Measurements from ENCODE around the gene GMPR.

Gene GMPR

GRCh38 chr6:16302721-16303552 is 64.5 kb downstream of the GMPR start:
- no peak for DNase-seq (ENCODE audit: low spot score)

GRCh38 chr6:16305246-16305725 is 66.9 kb downstream of the GMPR start:
- DNase-seq (ENCODE audit: low spot score), result no peak

GRCh38 chr6:16305788-16306187 is 67.4 kb downstream of the GMPR start:
- DNase-seq (ENCODE audit: low spot score), result no peak

- DNase-seq (ENCODE audit: low spot score), result no peak
Measured at GRCh38 chr6:16306334-16306733, 67.9 kb downstream of the GMPR start.

- DNase-seq (ENCODE audit: low spot score), result no peak
Measured at GRCh38 chr6:16311763-16312162, 73.4 kb downstream of the GMPR start.

GRCh38 chr6:16313732-16314131 is 75.3 kb downstream of the GMPR start:
- DNase-seq (ENCODE audit: low spot score), result no peak

- DNase-seq (ENCODE audit: low spot score), result no peak
Measured at GRCh38 chr6:16314296-16314695, 75.9 kb downstream of the GMPR start.

GRCh38 chr6:16316741-16317251 is 78.4 kb downstream of the GMPR start:
- no peak for DNase-seq (ENCODE audit: low spot score)

GRCh38 chr6:16318538-16318937 is 80.2 kb downstream of the GMPR start:
- DNase-seq (ENCODE audit: low spot score), result peak; percentile 72

GRCh38 chr6:16318953-16319720 is 80.8 kb downstream of the GMPR start:
- no peak for DNase-seq (ENCODE audit: low spot score)

GRCh38 chr6:16319813-16320532 is 81.6 kb downstream of the GMPR start:
- peak; percentile 84 for DNase-seq (ENCODE audit: low spot score)

- DNase-seq (ENCODE audit: low spot score), result peak; percentile 40
Measured at GRCh38 chr6:16320533-16321340, 82.3 kb downstream of the GMPR start.

GRCh38 chr6:16321341-16321710 is 82.9 kb downstream of the GMPR start:
- no peak for DNase-seq (ENCODE audit: low spot score)

GRCh38 chr6:16321826-16322225 is 83.4 kb downstream of the GMPR start:
- DNase-seq (ENCODE audit: low spot score), result no peak

- DNase-seq (ENCODE audit: low spot score), result peak; percentile 83
Measured at GRCh38 chr6:16322666-16323312, 84.4 kb downstream of the GMPR start.

GRCh38 chr6:16324184-16324583 is 85.8 kb downstream of the GMPR start:
- no peak for DNase-seq (ENCODE audit: low spot score)

GRCh38 chr6:16324606-16325225 is 86.3 kb downstream of the GMPR start:
- DNase-seq (ENCODE audit: low spot score), result no peak

GRCh38 chr6:16326531-16326930 is 88.1 kb downstream of the GMPR start:
- DNase-seq (ENCODE audit: low spot score), result no peak

- no peak for DNase-seq (ENCODE audit: low spot score)
Measured at GRCh38 chr6:16326971-16327776, 88.8 kb downstream of the GMPR start.

Data from Ammon's horn (tissue), 1 donor.